ENCODE measurements around the gene HMGXB4. TPM values are rescaled to one million over a fixed set of nuclear protein-coding genes. Genes with fewer than 3 reads are reported as not detected.

Gene HMGXB4
- polyA plus RNA-seq, 1 donor (not counting 4 experiments of a cell fraction or from before 2014, with no cell fraction given), result 22.6 TPM

GRCh38 chr22:35269630-35270029 lies 12.3 kb downstream of the HMGXB4 start:
- no peaks in the 10 kb centered on the region for H3K27me3 ChIP-seq (ENCODE audit: control insufficient read depth, extremely low read depth, insufficient read depth, low read length)
- no peak overlapping the region for H2AFZ ChIP-seq (ENCODE audit: control insufficient read depth, low read length)
- no peak overlapping the region for H3K27ac ChIP-seq (ENCODE audit: control insufficient read depth, insufficient read depth, low read length)
- dilution Hi-C loops (cut with MboI; ENCODE audit: extremely low pct_ligation_motif_present, low sequenced_read_pairs), result no loop called here
- FAIRE-seq (no peak), DNase-seq (ENCODE audit: low read depth, low spot score) (no peak)
- H3K79me2 ChIP-seq (ENCODE audit: control insufficient read depth, insufficient read depth, low read length), result peaks cover 33% of the 10 kb centered on the region
- no peak overlapping the region for H3K4me2 ChIP-seq (ENCODE audit: control insufficient read depth, extremely low read depth, insufficient read depth, low read depth, low read length)
- H4K20me1 ChIP-seq (ENCODE audit: control insufficient read depth, extremely low read depth, insufficient read depth, low read length), result no peaks in the 10 kb centered on the region
- H3K4me3 ChIP-seq (ENCODE audit: control insufficient read depth in 2 of 3, extremely low read depth in 1 of 3, insufficient read depth in 2 of 3, low read depth in 1 of 3, low read length in 3 of 3), result no peak overlapping the region
- no peaks in the 10 kb centered on the region for H3K9me3 ChIP-seq (ENCODE audit: control insufficient read depth, low read depth, low read length)
- peaks cover 13 to 20% of the 10 kb centered on the region in 2 experiments for H3K36me3 ChIP-seq (ENCODE audit: control insufficient read depth in 2 of 2, extremely low read depth in 1 of 2, insufficient read depth in 2 of 2, low read length in 2 of 2)
- TF ChIP-seq EZH2 (IDR thresholded peaks at IDR 0.05; ENCODE audit: low read length) (no peak), CTCF (optimal IDR thresholded peaks at IDR 0.05 in 1 of 3, IDR thresholded peaks at IDR 0.05 in 1 of 3, conservative IDR thresholded peaks at IDR 0.05 in 1 of 3; ENCODE audit: extremely low read depth in 1 of 3, insufficient read depth in 2 of 3, low read length in 3 of 3) (no peak)
- peaks cover 9% of the 10 kb centered on the region for H3K4me1 ChIP-seq (ENCODE audit: control insufficient read depth, extremely low read depth, insufficient read depth, low read length)
- H3K9me1 ChIP-seq (ENCODE audit: control insufficient read depth, extremely low read depth, insufficient read depth, low read length), result no peaks in the 10 kb centered on the region
- no peak overlapping the region for H3K9ac ChIP-seq (ENCODE audit: control insufficient read depth, extremely low read depth, insufficient read depth, low read length)

- Histone ChIP-seq H3K4me2 (ENCODE audit: control insufficient read depth, extremely low read depth, insufficient read depth, low read depth, low read length) (no peak overlapping the region), H3K9me1 (ENCODE audit: control insufficient read depth, extremely low read depth, insufficient read depth, low read length) (no peaks in the 10 kb centered on the region), H3K79me2 (ENCODE audit: control insufficient read depth, insufficient read depth, low read length) (peaks cover 34% of the 10 kb centered on the region), H3K9me3 (ENCODE audit: control insufficient read depth, low read depth, low read length) (no peaks in the 10 kb centered on the region), H3K27ac (ENCODE audit: control insufficient read depth, insufficient read depth, low read length) (no peak overlapping the region), H3K4me3 (ENCODE audit: control insufficient read depth in 2 of 3, extremely low read depth in 1 of 3, insufficient read depth in 2 of 3, low read depth in 1 of 3, low read length in 3 of 3) (no peak overlapping the region), H4K20me1 (ENCODE audit: control insufficient read depth, extremely low read depth, insufficient read depth, low read length) (no peaks in the 10 kb centered on the region), H3K9ac (ENCODE audit: control insufficient read depth, extremely low read depth, insufficient read depth, low read length) (no peak overlapping the region), H3K36me3 (ENCODE audit: control insufficient read depth in 2 of 2, extremely low read depth in 1 of 2, insufficient read depth in 2 of 2, low read length in 2 of 2) (peaks cover 4% of the 10 kb centered on the region in 2 experiments), H2AFZ (ENCODE audit: control insufficient read depth, low read length) (no peak overlapping the region), H3K4me1 (ENCODE audit: control insufficient read depth, extremely low read depth, insufficient read depth, low read length) (peaks cover 15% of the 10 kb centered on the region), H3K27me3 (ENCODE audit: control insufficient read depth, extremely low read depth, insufficient read depth, low read length) (no peaks in the 10 kb centered on the region)
- dilution Hi-C loops (cut with MboI; ENCODE audit: extremely low pct_ligation_motif_present, low sequenced_read_pairs), result no loop called here
- TF ChIP-seq EZH2 (IDR thresholded peaks at IDR 0.05; ENCODE audit: low read length), result no peak
- no peak for TF ChIP-seq CTCF (optimal IDR thresholded peaks at IDR 0.05 in 1 of 3, IDR thresholded peaks at IDR 0.05 in 1 of 3, conservative IDR thresholded peaks at IDR 0.05 in 1 of 3; ENCODE audit: extremely low read depth in 1 of 3, insufficient read depth in 2 of 3, low read length in 3 of 3)
- DNase-seq (ENCODE audit: low read depth, low spot score), result no peak
- peak; percentile 63 for FAIRE-seq
Observed at GRCh38 chr22:35274154-35274871, 17.0 kb downstream of the HMGXB4 start.
